Measurements from ENCODE around the gene TTLL3.
A peak's percentile ranks its signal among the peaks of the same experiment; 100 is the strongest.

TTLL3 gene

GRCh38 chr3:9806688-9807589 is 3.1 kb upstream of the TTLL3 start:
- DNase-seq: no peak

GRCh38 chr3:9807981-9808344 is 2.1 kb upstream of the TTLL3 start:
- DNase-seq: no peak

- peak; percentile 4 for DNase-seq
Observed at GRCh38 chr3:9808345-9809037, 1.6 kb upstream of the TTLL3 start.

- no peak for DNase-seq
Observed at GRCh38 chr3:9809239-9809614, 835 bp upstream of the TTLL3 start.

- no peak for DNase-seq
Observed at GRCh38 chr3:9810433-9810770, 340 bp downstream of the TTLL3 start.

- DNase-seq: no peak
Observed at GRCh38 chr3:9810846-9811245, 784 bp downstream of the TTLL3 start.

- no peak for DNase-seq
Observed at GRCh38 chr3:9812870-9813483, 2.9 kb downstream of the TTLL3 start.

- no peak for DNase-seq
Observed at GRCh38 chr3:9815986-9816385, 5.9 kb downstream of the TTLL3 start.

- no peak for DNase-seq
Observed at GRCh38 chr3:9817436-9817835, 7.4 kb downstream of the TTLL3 start.

- DNase-seq: no peak
Observed at GRCh38 chr3:9818666-9819335, 8.7 kb downstream of the TTLL3 start.

- DNase-seq: no peak
Observed at GRCh38 chr3:9820543-9820942, 10.5 kb downstream of the TTLL3 start.

- DNase-seq: no peak
Observed at GRCh38 chr3:9820946-9821345, 10.9 kb downstream of the TTLL3 start.

- DNase-seq: no peak
Observed at GRCh38 chr3:9825451-9826040, 15.5 kb downstream of the TTLL3 start.

- DNase-seq: peak; percentile 5
Observed at GRCh38 chr3:9826815-9827573, 16.9 kb downstream of the TTLL3 start.

- DNase-seq: no peak
Observed at GRCh38 chr3:9828801-9829755, 19.0 kb downstream of the TTLL3 start.

- no peak for DNase-seq
Observed at GRCh38 chr3:9831253-9831652, 21.2 kb downstream of the TTLL3 start.

GRCh38 chr3:9833078-9833477 is 23.0 kb downstream of the TTLL3 start:
- DNase-seq: no peak

GRCh38 chr3:9834520-9835380 is 24.7 kb downstream of the TTLL3 start:
- DNase-seq: no peak

GRCh38 chr3:9837701-9838582 is 27.9 kb downstream of the TTLL3 start:
- no peak for DNase-seq
